ENCODE data around the gene PARP12. TPM values are rescaled to one million over a fixed set of nuclear protein-coding genes. Genes with fewer than 3 reads are reported as not detected.

Gene PARP12
- total and polyA plus RNA-seq, 2 of the 8 experiments (the other 6 are each of a cell fraction or from before 2014, with no cell fraction given), result 9.0 to 21.5 TPM

- CTCF ChIA-PET (ENCODE audit: partially characterized antibody), result interaction anchor here (0.6 to 1.3 kb wide), 3 partner anchors 16 to 593 kb away, joined by 3 read pairs; no protein-coding TSS in a partner anchor
- TF ChIP-seq TEAD4 (IDR thresholded peaks at IDR 0.05; ENCODE audit: low read depth, low read length), result no peak
- TF ChIP-seq CREB1 (IDR thresholded peaks at IDR 0.05), result no peak
- no peak for TF ChIP-seq NANOG (IDR thresholded peaks at IDR 0.05; ENCODE audit: insufficient read depth, low read depth, low read length, poor library complexity, severe bottlenecking)
- TF ChIP-seq POLR2AphosphoS5 (IDR thresholded peaks at IDR 0.05; ENCODE audit: low read depth, low read length), result no peak
- TF ChIP-seq BRCA1 (IDR thresholded peaks at IDR 0.05; ENCODE audit: low read depth, low read length), result no peak
- no peak for TF ChIP-seq ATF3 (IDR thresholded peaks at IDR 0.05; ENCODE audit: insufficient read depth, low read depth, low read length)
- no peak for TF ChIP-seq KDM5A (IDR thresholded peaks at IDR 0.05; ENCODE audit: low read length)
- TF ChIP-seq SAP30 (IDR thresholded peaks at IDR 0.05; ENCODE audit: insufficient read depth, insufficient replicate concordance, low read length), result no peak
- no peak for TF ChIP-seq EZH2 (IDR thresholded peaks at IDR 0.05; ENCODE audit: low read depth, low read length, severe bottlenecking)
- no peak for TF ChIP-seq SP1 (IDR thresholded peaks at IDR 0.05; ENCODE audit: low read depth, low read length)
- no peak for TF ChIP-seq CEBPB (IDR thresholded peaks at IDR 0.05; ENCODE audit: low read depth, low read length)
- TF ChIP-seq SP2 (IDR thresholded peaks at IDR 0.05; ENCODE audit: low read length), result no peak
- no peak for TF ChIP-seq ASH2L (IDR thresholded peaks at IDR 0.05; ENCODE audit: low read length)
Observed at GRCh38 chr7:140041659-140042385, 20.9 kb downstream of the PARP12 start.

More at GRCh38 chr7:140041659-140042385, 20.9 kb downstream of the PARP12 start:
- no peak overlapping the region for H3K4ac ChIP-seq (replicated peaks; ENCODE audit: insufficient read length, low read depth, low read length)
- no peaks in the 10 kb centered on the region for H3K9me3 ChIP-seq (ENCODE audit: insufficient read depth in 2 of 2, low read depth in 1 of 2, low read length in 1 of 2)
- FAIRE-seq (no peak), DNase-seq (ENCODE audit: low read depth in 1 of 2, low spot score in 2 of 2) (no peak)
- H3K23me2 ChIP-seq (ENCODE audit: low read depth, low read length), result peaks cover 1% of the 10 kb centered on the region; the same call in 1 of the 2 replicates
- H3K9ac ChIP-seq (replicated peaks in 1 of 4; ENCODE audit: extremely low read depth in 1 of 4, low read depth in 3 of 4, low read length in 3 of 4), result no peak overlapping the region
- no peak overlapping the region for H2BK20ac ChIP-seq (ENCODE audit: low read length)
- no peak overlapping the region for H3K56ac ChIP-seq (replicated peaks; ENCODE audit: insufficient read length, low read depth, low read length)
- WGBS, 2 experiments (ENCODE audit: extremely low coverage in 1 of 2, insufficient coverage in 1 of 2, insufficient read length in 1 of 2, insufficient replicate concordance in 2 of 2, low coverage in 1 of 2, low lambda C conversion rate in 2 of 2, missing lambda C conversion rate in 1 of 2), result 91% methylated on average over 12 of the region's 12 CpGs; no CpG with 5 or more reads in 1 of the 2 experiments
- no peak overlapping the region for H2BK15ac ChIP-seq (ENCODE audit: low read length)
- no peak overlapping the region for H3K23ac ChIP-seq (ENCODE audit: insufficient read length)
- H3K36me3 ChIP-seq (ENCODE audit: control insufficient read depth in 2 of 4, insufficient read depth in 4 of 4, low read length in 3 of 4), result no peaks in the 10 kb centered on the region
- no peak overlapping the region for H2BK120ac ChIP-seq (replicated peaks; ENCODE audit: low read depth, low read length)
- no peaks in the 10 kb centered on the region for H3K79me2 ChIP-seq (ENCODE audit: control insufficient read depth in 1 of 2, insufficient read depth in 2 of 2, low read length in 2 of 2)
- H4K20me1 ChIP-seq (replicated peaks in 1 of 2; ENCODE audit: control insufficient read depth in 1 of 2, insufficient read depth in 2 of 2, low read length in 2 of 2), result peaks cover 0 to 1% of the 10 kb centered on the region in 2 experiments
- H4K5ac ChIP-seq (ENCODE audit: insufficient read length, low read depth, low read length), result no peak overlapping the region
- H2AK5ac ChIP-seq (ENCODE audit: low read depth, low read length), result no peak overlapping the region
- H2AFZ ChIP-seq (ENCODE audit: low read length), result no peak overlapping the region
- H3K27me3 ChIP-seq (replicated peaks in 1 of 4; ENCODE audit: control insufficient read depth in 3 of 4, extremely low read depth in 1 of 4, insufficient read depth in 3 of 4, low read length in 3 of 4), result no peaks in the 10 kb centered on the region
- no peak overlapping the region for H3K18ac ChIP-seq (ENCODE audit: extremely low read depth, low read length)
- no peak overlapping the region for H2BK12ac ChIP-seq (ENCODE audit: low read depth, low read length)
- no peak overlapping the region for H4K8ac ChIP-seq (ENCODE audit: extremely low read depth, insufficient read depth, low read length)
- no peak overlapping the region for H3K4me2 ChIP-seq (ENCODE audit: insufficient read depth in 1 of 2, low read depth in 2 of 2, low read length in 2 of 2)
- H3K27ac ChIP-seq (ENCODE audit: low read depth, low read length), result no peak overlapping the region
- no peak overlapping the region for H3K4me3 ChIP-seq (ENCODE audit: extremely low read depth in 1 of 4, insufficient read depth in 2 of 4, low read depth in 3 of 4, low read length in 4 of 4)
- H2BK5ac ChIP-seq (ENCODE audit: low read depth, low read length), result 0 out of 2 replicates have a peak overlapping the region, but pooled peaks have one; percentile 12
- H3K14ac ChIP-seq (ENCODE audit: insufficient read length), result no peak overlapping the region
- POLR2A ChIA-PET (ENCODE audit: partially characterized antibody), result interaction anchor here (0.8 kb wide), 1 partner anchor 20 kb away, joined by 4 read pairs; no protein-coding TSS in a partner anchor
- no peak overlapping the region for H4K91ac ChIP-seq (replicated peaks; ENCODE audit: insufficient read length, low read length)
- H3K79me1 ChIP-seq (ENCODE audit: low read depth, low read length), result no peaks in the 10 kb centered on the region
- H3K4me1 ChIP-seq (replicated peaks in 1 of 4; ENCODE audit: control insufficient read depth in 3 of 4, insufficient read depth in 4 of 4, low read length in 3 of 4), result no peaks in the 10 kb centered on the region

Data from H1 (cell line).